Fibroblast of lung (primary cell): ENCODE data around the gene MSH3.

Experiments used
- CTCF ChIP-seq, 2 donors: IDR thresholded peaks in 1 of 2; conservative IDR thresholded peaks in 1 of 2; 1 replicate in 1 of 2; 2 replicates in 1 of 2; pipeline ENCODE4 v1.5.1; 2011 to 2012; ENCODE audit warnings: low read length in 2 of 2, control low read depth in 1 of 2, inconsistent platforms in 1 of 2, low read depth in 1 of 2, mild to moderate bottlenecking in 1 of 2
- EZH2 ChIP-seq: IDR thresholded peaks from 2 replicates; pipeline ENCODE4 v1.5.1; 2012; ENCODE audit warnings: low read length, control low read depth, mild to moderate bottlenecking; ENCODE audit errors: missing control alignments

- no peak for TF ChIP-seq CTCF (conservative IDR thresholded peaks at IDR 0.05 in 1 of 2, IDR thresholded peaks at IDR 0.05 in 1 of 2; ENCODE audit: low read depth in 1 of 2, low read length in 2 of 2)
- no peak for TF ChIP-seq EZH2
Measured at GRCh38 chr5:80653502-80653901, 950 bp upstream of the MSH3 start.
